ENCODE measurements around the gene DDI1. TPM values are rescaled to one million over a fixed set of nuclear protein-coding genes. Genes with fewer than 3 reads are reported as not detected.

The DDI1 gene
- total and polyA plus RNA-seq, 8 donors, result not detected

DNA sequence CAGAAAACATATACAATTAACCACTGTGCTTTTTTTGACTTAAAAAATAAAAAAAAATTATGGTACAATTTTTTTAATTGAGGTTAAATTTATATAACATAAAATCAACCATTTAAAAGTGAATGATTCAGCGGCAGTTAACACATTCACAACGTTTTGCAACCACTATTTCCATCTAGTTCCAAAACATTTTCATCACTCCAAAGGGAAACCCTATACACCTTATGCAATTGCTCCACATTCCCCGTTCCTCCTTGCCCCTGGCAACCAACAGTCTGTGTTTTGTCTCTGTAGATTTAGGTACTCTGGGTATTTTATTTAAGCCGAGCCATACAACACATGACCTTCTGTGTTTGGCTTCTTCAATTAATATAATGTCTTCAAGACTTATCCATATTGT is 15.3 kb downstream of the DDI1 start:
- Histone ChIP-seq H3K36me3 (no peaks in the 10 kb centered on the region), H3K9me3 (no peaks in the 10 kb centered on the region), H3K27ac (no peak overlapping the region), H3K4me1 (peaks cover 0 to 15% (median 11%) of the 10 kb centered on the region in 4 donors), H3K4me3 (no peak overlapping the region), H3K27me3 (no peaks in the 10 kb centered on the region)
- intact Hi-C loops (cut with DNase I; ENCODE audit: low total_unique reads), result no loop called here
- TF ChIP-seq CTCF (IDR thresholded peaks at IDR 0.05) (no peak), POLR2AphosphoS5 (IDR thresholded peaks at IDR 0.05) (no peak), POLR2A (IDR thresholded peaks at IDR 0.05) (no peak), EP300 (IDR thresholded peaks at IDR 0.05) (no peak)
- no peak for DNase-seq
- 86 to 91% (median 89%) methylated on average over 4 of the region's 4 CpGs for whole genome bisulfite sequencing, 5 donors

DNA sequence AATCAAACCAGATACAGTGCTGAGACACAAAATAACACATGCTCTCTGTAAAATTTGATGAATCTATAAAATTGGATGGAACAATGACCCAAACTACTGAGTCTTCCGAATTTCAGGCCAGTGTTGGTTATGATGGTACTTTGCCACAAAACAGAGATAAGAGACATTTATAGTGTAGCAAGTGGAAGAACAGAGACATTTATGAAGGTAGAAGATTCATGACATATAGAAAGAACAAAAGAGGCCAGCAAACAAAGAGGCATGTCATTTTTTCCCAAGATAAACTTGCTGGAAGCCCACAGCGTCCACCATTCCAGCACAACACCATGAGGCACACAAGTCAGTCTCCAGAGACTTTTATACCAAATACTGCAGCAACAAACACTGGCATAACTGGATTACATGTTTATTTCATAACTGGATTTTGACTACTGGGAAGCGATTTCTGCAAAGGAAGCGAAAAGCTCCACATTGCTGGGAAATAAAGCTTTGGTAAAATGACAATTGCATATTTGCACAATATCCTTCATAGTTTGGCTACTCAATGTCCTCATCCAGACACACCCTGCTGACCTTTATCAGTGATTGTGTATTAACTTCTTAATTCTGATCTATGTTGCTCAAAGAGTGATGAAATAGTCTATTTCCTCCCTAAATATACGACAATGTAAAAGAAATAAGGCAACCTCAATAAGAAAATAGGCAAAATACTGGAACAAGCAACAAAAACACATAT is 17.5 kb downstream of the DDI1 start:
- H3K4me3 ChIP-seq, result no peak overlapping the region
- peaks cover 0 to 15% (median 11%) of the 10 kb centered on the region in 4 donors for H3K4me1 ChIP-seq
- 72 to 86% (median 77%) methylated on average over 5 of the region's 5 CpGs for WGBS, 5 donors
- DNase-seq, result no peak
- no peaks in the 10 kb centered on the region for H3K9me3 ChIP-seq
- peak overlapping the region in 1 of 5 donors; percentile 30 for H3K27ac ChIP-seq
- no peaks in the 10 kb centered on the region for H3K27me3 ChIP-seq
- intact Hi-C loops (cut with DNase I; ENCODE audit: low total_unique reads), result no loop called here
- H3K36me3 ChIP-seq, result no peaks in the 10 kb centered on the region
- no peak for TF ChIP-seq POLR2AphosphoS5 (IDR thresholded peaks at IDR 0.05)
- TF ChIP-seq POLR2A (IDR thresholded peaks at IDR 0.05), result no peak
- no peak for TF ChIP-seq CTCF (IDR thresholded peaks at IDR 0.05)
- TF ChIP-seq EP300 (IDR thresholded peaks at IDR 0.05), result no peak

DNA sequence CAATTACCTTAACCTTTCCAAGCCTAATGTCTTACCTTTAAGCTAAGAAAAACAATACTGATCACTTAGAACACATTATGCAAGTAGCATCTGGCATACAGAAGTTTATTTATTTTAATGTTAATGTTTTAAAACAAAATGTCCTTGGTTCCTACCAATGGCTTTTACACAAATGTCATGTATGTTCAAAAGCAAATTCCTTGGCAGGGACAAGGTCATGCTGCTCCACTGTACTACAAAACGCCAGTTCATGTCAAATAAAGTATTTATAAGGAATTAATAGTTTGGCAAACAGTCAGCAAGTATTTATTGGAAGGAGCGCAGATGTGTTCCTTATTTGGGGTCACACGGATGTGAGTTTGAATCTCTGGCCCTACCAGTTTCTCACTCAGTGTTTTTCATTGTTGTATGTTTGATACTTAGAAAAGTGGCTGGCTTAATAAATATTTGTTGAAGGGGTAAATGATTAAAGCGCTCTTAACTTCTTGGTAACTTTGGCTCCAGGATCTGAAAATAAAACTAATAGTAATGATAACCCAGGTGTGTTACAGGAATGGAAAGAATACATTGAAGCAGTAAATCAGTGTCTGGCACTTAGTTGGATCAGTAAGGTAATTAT is 18.6 kb downstream of the DDI1 start:
- H3K27ac ChIP-seq, result peak overlapping the region in 4 of 5 donors; percentile 8 to 78 (median 22)
- DNase-seq, result peak in 1 of 2 donors; percentile 13
- whole genome bisulfite sequencing, 5 donors, result 30 to 50% (median 47%) methylated on average over 4 of the region's 4 CpGs

DNA sequence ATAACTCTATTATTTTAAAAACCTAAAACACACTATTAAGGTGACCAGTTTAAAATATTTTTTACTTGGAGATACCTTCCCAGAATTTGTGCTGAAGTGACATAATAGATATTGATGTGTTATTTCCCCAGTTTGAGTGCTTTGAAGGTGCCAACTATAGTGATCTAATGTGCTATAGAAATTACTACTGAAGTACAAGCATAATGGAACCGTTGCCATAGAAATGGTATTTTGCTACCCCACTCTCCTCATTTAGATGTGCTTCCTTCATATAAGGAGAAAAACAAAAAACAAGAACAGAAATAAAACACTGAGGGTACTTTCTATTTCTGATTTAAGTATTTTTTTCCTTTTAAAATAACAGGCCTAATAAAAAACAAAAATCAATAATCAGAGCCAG is 19.2 kb downstream of the DDI1 start:
- 55 to 68% (median 63%) methylated on average over 1 of the region's 1 CpG for WGBS, 5 donors
- DNase-seq, result no peak
- TF ChIP-seq POLR2A (IDR thresholded peaks at IDR 0.05) (no peak), CTCF (IDR thresholded peaks at IDR 0.05) (no peak), POLR2AphosphoS5 (IDR thresholded peaks at IDR 0.05) (no peak), EP300 (IDR thresholded peaks at IDR 0.05) (no peak)
- Histone ChIP-seq H3K36me3 (no peaks in the 10 kb centered on the region), H3K9me3 (no peaks in the 10 kb centered on the region), H3K27me3 (no peaks in the 10 kb centered on the region), H3K4me1 (peaks cover 0 to 28% (median 11%) of the 10 kb centered on the region in 4 donors), H3K4me3 (no peak overlapping the region), H3K27ac (no peak overlapping the region)
- intact Hi-C loops (cut with DNase I; ENCODE audit: low total_unique reads), result no loop called here

More for the DNA sequence above, 18.6 kb downstream of the DDI1 start:
- intact Hi-C loops (cut with DNase I; ENCODE audit: low total_unique reads), result no loop called here
- Histone ChIP-seq H3K36me3 (no peaks in the 10 kb centered on the region), H3K4me1 (peaks cover 0 to 23% (median 11%) of the 10 kb centered on the region in 4 donors), H3K27me3 (no peaks in the 10 kb centered on the region), H3K9me3 (no peaks in the 10 kb centered on the region), H3K4me3 (no peak overlapping the region)
- no peak for TF ChIP-seq POLR2A (IDR thresholded peaks at IDR 0.05)
- TF ChIP-seq POLR2AphosphoS5 (IDR thresholded peaks at IDR 0.05), result no peak
- no peak for TF ChIP-seq EP300 (IDR thresholded peaks at IDR 0.05)
- no peak for TF ChIP-seq CTCF (IDR thresholded peaks at IDR 0.05)

Measured in stomach (tissue), 9 donors.